ENCODE results near the gene CAPN2.
"Not testable (repeated sequence)": the region's sequence is repeated elsewhere in the genome, so short reads cannot be mapped to it uniquely, and the experiment has no call there.

Gene CAPN2

DNA sequence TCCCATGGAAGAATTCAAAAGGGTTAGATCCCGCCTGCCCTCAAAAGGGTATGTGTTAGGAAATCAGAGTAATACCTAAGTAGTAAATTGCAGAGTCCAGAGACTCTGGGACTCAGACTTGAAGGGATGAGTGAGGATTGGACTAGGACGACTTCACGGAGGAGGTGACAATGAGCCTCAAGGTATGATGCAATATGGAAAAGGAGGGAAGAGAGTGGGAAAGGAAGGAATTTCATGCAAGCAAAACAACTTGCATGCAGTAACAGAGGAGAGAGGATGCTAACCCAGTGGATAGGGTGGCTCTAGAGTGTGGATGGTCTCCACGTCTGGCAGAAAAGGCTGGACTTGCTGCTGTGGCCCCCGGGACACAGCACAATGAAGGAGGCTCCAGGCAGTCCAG, 4.8 kb downstream of the CAPN2 start:
- no peak for ATAC-seq

DNA sequence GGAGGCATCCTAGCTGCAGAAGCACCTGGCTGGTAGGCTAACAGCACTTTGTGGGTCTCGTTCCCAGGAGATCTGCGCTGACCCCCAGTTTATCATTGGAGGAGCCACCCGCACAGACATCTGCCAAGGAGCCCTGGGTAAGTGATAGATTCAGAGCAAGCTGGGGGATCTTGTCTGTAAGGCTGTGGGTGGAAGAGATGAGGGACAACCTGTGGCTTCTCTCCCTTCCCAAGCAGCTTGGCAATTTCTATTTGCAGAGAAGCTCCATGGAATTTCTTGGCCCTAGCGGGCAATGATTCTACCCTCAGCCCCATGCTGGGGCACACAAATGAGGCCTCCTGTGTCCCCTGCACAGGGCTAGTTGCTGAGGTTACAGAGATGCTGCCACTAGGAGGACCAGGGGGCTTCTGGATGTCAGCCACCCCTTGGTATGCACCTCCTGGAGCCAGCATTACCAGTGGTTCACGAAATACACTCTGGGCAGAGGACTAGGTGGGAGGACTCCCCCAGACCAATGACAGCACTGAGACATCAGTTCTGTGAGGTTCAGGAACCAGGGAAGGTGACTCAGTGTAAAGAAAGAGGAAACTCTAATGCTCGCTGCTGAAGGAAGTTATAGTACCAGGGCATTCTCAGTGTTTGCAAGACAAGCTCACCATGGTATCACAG, 5.5 kb downstream of the CAPN2 start:
- peak; percentile 39 to 60 for ATAC-seq

DNA sequence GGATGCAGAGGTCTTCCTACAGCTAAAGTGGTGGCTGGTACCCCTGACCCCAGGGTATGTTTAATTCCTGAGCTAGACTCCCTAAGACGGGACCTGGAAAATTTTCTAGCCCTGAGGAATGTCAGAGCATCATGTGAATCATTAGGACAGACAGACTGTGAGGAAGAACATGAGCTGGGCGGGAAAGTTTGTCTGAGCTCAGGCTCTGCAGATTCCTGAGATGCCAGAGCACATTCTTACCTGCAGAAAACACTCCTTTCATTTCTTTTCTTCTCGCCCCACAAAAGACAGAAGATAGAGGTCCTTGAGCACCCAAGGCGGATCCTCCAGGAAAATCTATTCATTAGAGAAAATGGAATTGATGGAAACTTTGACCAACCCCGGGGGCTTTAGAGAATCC, 6.5 kb downstream of the CAPN2 start:
- ATAC-seq, result no peak

DNA sequence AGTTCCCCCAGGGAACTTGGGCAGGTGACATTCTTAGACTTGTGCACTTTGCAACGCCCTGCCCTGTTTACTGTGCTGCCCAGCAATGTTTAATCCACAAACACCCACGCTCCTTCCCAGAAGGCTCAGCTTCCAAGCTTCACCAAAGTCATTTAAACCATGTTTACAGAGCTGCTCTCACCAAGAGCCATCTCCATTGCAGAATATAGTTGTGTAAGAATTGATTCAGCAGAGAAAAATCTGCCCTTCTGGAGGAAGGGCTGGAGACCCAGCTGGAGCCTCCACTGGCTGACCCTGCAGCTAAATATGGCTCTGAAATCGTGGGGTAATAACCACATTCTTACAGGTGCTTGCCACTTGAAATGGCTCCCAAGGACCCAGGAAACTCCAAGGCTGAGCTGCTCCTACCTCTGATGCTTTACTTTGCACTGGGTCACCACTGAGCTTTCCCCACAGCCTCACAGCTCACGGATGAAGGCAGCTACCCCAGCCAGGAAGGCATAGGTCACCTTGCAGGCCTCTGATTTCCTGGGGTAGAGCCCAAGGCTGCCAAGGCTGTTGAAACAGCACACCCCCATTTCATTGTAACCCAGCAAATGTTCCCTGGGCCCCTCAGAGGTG, 8.7 kb downstream of the CAPN2 start:
- ATAC-seq, result no peak

DNA sequence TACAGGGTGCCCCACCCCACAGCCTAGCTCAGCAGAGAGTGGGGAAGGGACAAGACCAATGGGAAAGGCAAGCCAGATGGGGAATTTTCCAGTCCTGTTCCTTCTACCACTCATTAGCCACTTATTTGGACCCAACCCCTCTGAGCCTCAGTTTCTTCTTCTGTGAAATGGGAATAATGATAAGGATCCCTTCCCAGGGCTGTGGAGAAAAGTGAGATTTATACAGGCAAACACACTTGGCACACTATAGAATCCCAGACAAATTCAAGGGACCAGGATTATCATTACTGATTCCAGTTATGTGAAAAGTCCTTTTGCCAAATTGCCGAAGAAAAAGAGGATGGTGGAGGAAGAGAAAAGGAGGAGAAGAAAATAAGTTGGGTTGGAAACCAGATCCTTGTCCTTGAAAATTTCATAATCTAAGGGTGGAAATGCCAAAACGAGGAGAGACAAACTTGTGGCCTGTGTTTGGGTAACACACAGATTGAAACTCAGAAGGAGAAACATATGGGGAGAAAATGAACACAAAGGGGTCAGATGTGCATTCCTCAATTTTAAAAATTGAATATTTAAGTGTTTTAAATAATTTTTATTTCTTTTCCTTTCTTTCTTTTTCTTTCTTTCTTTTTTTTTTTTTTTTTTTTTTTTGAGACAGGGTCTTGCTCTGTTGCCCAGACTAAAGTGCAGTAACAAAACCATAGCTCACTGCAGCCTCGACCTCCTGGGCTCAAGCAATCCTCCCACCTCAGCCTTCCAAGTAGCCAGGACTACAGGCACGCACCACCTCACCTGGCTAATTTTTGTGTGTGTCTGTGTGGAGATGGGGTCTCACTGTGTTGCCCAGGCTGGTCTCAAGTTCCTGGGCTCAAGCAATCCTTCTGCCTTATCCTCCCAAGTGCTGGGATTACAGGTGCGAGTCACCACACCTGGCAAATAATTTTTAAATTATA, 9.6 kb downstream of the CAPN2 start:
- no peak for ATAC-seq

DNA sequence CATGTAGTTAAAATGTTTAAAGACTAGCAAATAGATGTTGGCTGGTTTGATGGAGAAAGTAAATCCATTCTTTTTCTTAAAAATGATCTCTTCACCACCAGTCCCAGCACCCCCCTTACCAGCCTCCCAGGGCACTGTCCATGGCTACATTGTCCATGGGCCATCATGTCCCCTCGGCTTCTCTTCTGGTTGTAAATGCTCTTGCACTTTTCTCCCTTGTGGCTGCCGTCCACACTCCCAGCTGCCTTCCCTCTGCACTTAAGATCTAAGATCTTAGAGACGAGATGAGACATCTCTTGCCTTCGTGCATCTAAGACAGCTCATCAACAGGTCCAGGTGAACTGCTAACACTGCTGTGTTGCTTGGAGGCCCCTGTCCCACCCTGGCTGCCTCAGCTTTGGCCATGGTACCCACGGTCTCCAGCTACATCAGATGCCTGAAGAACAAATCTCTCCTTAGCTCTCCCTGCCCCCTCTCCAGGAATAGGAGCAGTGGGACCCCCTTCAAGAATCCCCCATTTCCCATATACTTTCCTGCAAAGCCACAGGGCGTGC, 11.1 kb downstream of the CAPN2 start:
- no peak for ATAC-seq

DNA sequence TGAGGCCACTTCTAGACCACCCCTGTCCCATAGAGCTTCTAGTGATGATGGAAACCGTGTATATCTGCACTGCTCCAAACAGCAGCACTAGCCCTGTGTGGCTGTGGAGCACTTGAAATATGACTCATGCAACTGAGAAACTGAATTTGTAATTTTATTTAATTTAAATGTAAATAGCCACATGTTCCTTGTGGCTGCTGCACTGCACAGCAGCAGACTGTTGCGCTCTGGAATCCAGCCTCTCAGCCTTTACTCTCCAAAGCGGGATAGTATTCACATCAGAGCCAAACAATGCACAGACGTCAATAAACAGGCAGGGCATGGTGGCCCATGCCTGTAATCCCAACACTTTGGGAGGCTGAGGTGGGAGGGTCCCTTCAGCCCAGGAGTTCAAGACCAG, 12.0 kb downstream of the CAPN2 start:
- peak; percentile 14 to 23 for ATAC-seq

DNA sequence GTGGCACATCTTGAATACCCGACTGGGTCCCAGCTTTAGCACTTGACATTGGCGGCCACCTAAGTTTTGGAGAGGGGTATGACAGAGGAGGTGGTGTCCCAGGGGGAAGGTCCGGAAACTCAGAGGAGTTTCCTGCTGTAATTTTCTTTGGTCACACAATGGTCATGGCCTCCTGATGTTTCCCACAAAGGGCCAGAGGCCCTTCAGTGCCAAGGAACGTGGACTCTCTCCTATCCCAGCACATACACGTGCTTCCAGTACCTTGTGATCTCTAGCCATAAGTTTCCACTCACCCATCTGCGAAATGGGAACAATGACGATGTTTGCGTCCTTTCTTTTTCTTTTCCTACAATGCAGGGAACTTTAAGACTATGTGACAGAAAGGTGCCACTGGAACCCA, 13.2 kb downstream of the CAPN2 start:
- no peak for ATAC-seq

DNA sequence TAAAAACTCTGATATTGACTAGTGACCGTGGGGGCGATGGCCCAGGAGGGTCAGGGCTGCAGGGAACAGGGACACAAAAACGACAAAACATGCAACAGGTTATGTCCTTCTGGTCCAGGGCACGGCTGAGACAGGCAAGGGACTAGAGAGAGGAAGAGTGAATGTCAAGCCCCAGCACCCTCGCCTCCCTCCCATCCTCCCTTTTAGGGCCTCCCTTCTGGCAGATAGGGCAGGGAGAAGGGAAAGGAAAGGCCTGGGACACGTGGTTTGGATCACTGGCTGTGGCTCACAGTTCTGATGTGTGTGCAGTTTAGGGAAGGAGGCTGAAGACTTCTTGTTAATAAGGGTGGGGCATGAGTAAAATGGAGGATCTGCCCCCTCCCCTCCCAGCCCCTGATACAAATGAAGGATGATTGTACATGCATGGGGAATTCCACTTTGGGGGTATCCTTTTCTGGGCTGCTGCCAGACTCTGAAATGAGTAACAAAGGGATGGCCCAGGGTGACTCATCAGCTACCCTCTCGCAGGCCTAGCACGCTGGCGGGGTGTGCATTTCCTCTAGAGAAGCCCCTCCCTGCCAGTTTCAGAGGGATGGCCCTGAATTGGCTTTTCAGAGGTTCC, 14.2 kb downstream of the CAPN2 start:
- peak; percentile 93 to 94 for ATAC-seq

DNA sequence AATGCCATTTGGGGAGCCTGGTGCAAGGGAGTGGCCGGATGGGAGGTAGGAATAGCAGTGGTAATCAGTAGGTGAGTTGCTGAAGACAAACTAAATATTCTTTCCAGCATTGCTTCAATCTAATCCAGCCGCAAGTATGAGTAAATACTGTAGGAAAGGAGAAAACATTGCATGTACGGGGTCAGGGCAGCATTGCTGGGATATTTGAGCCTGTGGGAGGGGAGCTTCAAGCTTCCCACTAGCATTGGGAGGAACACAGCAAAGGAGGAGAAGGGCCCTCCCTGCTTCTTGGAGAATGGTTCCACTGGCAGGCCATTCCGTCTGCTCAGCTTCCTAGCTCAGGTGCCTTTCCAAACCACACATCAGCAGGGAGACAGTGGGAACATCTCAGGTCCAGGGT, 15.2 kb downstream of the CAPN2 start:
- no peak for ATAC-seq

DNA sequence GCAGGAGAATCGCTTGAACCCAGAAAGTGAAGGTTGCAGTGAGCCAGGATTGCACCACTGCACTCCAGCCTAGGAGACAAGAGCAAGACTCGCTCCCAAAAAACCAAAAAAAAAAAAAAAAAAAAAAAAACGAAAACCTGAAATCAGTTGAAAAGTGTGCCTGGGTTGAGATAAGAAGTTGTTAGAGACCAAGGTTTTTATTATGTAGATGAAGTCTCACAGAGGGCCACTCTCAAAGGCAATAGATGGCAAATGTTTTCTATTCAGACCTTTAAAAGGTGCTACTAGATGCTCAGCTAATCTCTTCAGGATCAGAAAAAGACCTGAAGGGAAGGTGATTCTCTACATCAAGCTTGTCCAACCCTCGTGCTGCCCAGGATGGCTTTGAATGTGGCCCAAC, 17.6 kb downstream of the CAPN2 start:
- no peak for ATAC-seq

DNA sequence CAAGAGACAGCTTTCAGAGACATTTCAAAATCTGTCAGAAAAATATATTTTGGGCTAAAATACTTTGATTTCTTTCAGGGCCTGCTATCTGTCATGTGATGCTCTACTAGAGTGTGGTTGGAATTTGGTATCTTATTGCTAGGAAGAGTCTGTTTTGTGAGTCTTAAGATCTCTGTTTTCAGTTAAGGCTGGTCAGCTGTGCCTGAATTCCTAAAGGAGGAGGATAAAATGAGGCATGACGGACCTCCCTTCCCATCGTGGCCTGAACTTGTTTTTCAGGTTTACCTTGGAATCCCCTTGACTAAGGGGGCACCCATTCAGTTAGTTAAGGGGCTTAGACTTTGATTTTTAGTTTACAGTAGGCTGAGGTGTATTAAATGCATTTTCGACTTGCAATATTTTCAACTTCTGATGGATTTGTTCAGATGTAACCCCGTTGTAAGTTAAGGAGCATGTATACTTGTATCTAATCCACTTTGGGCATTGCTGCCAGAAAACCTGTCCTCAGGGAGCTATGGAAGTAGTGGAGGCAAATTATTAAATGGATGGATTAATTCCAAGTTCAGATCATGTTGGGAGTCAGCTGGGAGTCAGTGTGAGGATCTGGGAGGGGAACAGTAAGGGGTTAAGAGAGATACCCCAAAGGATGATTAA, 18.3 kb downstream of the CAPN2 start:
- ATAC-seq, result no peak

DNA sequence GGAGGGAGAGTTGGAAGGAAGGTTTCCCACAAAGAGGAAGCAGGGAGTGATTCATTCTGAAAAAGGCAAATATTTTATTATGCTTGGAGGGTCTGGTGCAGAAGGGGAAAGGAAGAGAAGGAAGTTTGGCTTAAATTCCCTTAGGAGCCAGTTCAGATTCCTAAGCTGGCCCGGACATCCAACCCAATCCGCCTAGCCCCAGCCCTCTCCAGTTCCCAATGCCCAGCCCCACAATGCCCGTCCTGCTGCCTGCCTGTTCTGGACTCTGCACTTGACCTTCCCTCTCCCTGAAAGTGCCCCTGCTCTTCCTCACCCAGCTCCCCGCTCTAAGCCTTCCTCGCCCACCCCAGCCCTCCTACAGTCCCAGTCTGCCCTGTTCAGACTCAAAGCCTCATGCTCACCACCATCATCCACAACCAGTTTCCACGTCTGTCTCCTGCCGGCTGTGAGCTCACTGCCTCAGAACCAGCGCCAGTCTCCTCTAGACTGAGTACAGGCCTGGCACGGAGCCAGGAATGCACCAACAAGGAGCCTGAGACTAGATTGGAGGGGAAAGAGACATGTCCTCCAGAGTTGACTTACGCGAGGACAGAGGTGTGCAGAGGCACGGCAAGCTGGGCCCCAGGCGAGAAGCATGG, 18.9 kb downstream of the CAPN2 start:
- no peak for ATAC-seq

DNA sequence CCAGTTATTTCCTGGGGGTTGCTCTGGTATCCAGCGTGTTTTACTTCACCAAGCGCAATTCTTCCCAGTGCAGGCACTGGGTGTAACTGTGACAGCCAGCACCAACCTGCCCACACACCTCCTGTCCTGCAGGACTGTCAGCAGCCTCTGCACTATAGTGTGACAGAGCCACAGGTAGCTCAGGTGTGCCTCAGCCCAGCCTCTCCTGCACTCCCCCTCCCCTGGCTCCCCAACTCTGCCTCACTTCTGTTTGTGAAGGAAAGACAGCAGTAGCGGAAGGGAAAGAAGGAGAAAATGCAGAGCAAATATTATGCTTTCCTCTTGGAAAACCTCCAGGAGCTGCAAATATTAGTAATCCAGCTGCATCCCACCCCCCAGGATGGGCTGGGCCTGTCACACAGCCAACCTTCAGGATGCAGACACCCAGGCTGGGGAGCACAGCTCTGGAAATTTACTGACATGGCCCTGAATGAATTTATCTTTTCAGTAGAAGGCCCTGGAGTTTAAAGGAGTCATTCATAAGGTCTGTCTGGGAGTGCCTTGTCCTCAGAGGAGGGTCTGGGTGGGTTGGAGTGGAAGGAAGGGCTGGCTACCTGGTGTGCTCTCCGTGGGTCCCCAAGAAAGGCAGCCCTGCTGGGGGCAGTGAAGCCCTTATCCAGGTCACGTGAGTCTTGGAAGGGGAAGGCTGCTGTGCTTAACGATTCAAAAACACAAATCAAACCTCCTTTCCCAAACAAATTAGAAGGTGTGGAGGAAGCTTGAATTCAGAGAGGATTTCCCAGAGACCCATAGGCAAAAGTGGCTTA, 20.9 kb downstream of the CAPN2 start:
- no peak for ATAC-seq

DNA sequence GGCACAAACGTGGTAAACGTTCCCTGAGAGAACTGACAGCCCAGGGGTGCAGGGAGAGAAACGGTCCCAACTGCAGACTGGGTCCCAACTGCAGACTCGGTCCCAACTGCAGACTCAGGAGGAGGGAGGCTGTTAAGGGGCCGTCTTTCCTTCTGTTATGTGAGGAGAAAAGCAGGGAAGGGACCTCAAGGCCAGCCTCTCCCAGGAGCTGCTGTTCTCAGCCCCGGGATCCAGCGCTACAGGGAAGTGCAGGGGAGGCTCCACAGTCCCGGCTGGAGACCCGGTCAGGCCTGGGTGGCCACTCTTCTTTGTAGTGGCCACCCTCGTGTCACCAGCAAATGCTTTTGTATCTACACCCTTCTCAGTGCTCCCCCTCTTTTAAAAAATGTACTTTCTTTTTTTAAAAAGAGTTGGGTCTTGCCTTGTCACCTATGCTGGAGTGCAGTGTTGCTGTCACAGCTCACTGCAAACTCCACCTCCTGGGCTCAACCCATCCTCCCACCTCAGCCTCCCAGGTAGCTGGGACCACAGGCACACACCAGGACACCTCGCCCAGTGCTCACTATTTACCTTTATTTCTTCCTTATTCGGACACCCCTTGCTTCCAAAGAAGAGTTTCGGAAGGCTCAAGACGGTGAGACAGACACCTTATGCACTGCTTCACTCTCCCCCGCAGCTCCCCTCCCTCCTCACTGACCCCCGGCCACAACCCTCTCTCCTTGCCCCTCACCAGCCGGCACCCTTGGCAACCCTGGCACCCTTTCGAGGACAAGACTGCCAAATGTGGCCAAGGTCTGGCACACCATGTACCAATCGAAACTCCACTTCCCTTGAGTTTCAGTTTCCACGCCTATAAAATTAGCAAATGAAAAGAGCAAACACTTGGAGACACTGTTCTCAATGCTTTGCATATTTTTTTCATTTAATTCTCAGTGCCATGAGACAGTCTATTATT, 21.8 kb downstream of the CAPN2 start:
- no peak for ATAC-seq

DNA sequence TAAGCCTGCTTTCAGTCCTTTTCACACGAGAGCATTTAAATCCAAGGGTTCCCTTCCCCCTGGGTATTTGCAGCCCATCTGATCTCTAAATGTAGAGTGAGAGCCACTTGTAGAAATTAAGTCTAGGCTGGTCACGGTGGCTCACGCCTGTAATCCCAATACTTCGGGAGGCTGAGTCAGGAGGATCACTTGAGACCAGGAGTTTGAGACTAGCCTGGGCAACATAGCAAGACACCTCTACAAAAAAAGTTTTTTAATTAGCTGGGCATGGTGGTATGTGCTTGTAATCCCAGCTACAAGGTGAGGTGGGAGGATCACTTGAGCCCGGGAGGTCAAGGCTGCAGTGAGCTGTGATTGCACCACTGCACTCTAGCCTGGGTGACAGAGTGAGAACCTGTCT, 24.3 kb downstream of the CAPN2 start:
- ATAC-seq, result not testable (repeated sequence)

DNA sequence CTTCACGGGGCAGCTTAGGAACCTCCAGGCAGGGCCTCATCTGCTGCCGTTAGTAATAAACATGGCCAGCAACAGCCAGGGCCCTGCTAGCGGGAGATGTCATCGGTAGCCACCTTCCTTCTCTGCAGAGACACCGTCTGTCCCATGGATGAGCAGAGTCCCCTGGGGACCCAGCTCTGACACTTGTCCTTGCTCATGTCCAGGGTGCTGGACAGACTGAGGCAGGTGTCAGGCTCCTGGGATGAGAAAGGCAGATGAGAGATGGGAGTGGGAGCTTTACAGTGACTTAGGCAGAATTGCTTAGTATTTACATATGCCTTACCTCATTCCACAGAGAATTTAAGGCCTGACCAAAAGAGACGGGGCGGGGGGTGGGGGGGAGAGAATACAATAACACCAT, 25.0 kb downstream of the CAPN2 start:
- ATAC-seq, result no peak

DNA sequence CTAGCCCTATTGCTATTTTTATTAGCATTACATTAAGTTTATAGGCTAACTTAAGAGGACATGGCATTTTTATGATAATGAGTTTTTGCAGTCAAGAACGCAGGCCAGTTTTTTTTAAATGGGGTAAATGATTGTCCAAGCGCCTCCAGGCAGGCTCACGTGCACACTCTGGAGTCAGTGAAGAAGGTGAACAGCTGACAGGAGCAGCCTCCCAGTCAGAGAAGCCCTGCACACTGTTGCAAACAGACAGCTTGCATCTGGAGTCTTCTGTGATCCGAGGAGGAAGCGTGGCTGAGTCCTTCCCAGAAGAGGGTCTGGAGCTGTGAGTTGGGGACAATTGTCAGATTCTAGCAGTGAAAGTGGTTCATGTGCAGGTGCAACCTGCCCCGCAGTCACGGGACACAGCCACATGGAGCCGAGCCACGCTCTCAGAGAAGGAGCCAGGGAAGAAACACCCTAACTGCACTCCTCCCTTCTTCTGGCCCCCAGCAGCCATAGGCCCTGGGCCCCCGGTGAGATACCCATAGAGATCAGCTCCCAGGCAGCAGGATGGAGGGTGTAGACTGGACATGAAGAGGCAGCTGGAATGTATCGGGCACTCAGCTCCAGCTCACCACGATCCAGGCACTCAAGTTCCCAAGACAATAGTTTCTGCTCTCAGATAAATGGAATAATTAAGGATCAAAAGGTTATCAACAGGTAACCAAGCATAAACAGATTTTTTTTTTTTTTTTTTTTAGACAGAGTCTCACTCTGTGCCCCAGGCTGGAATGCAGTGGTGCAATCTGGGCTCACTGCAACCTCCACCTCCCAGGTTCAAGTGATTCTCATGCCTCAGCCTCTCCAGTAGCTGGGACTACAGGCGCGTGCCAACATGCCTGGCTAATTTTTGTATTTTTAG, 26.4 kb downstream of the CAPN2 start:
- no peak for ATAC-seq

Data from activated CD4-positive, CD25-positive, alpha-beta regulatory T cell treated with anti-CD3 and anti-CD28 coated beads, Interleukin-2, amount 50 U/mL, for 24 hours (primary cell).